Tibial nerve (tissue), 4 donors: ENCODE data around the gene HRK. TPM values are rescaled to one million over a fixed set of nuclear protein-coding genes. Genes with fewer than 3 reads are reported as not detected.

Source experiments
- DNase-seq, 2 donors: peaks; one replicate each; pipeline ENCODE4 v3.0.0-alpha.2; 2019; ENCODE audit warnings: low spot score in 2 of 2
- H3K27ac ChIP-seq, 4 donors: fragments of 200-600 bp; sonication (generic) in 3 of 4; one replicate each; pipeline ENCODE4 v1.5.1; 2017 to 2019; ENCODE audit warnings: mild to moderate bottlenecking in 1 of 4
- H3K27me3 ChIP-seq, 2 donors: fragments of 200-600 bp; sonication (generic) in 1 of 2; one replicate each; pipeline versions ENCODE4 v1.5.1 to v1.6.0; 2017 to 2019
- H3K36me3 ChIP-seq, 3 donors: fragments of 200-600 bp; sonication (generic); one replicate each; pipeline ENCODE4 v1.5.1; 2018 to 2019
- H3K4me1 ChIP-seq, 4 donors: fragments of 200-600 bp; sonication (generic) in 3 of 4; one replicate each; pipeline ENCODE4 v1.5.1; 2017 to 2019
- H3K4me3 ChIP-seq, 4 donors: fragments of 200-600 bp; sonication (generic) in 3 of 4; one replicate each; pipeline ENCODE4 v1.5.1; 2017 to 2019; ENCODE audit warnings: mild to moderate bottlenecking in 1 of 4, moderate library complexity in 1 of 4
- H3K9me3 ChIP-seq, 4 donors: fragments of 200-600 bp; sonication (generic) in 3 of 4; one replicate each; pipeline ENCODE4 v1.5.1; 2017 to 2019
- EP300 ChIP-seq, 2 donors: sonication (generic); formaldehyde crosslinking; IDR thresholded peaks; one replicate each; pipeline ENCODE4 v1.6.1; 2017; ENCODE audit warnings: antibody characterized with exemption in 2 of 2, mild to moderate bottlenecking in 1 of 2
- POLR2A ChIP-seq, 2 donors: fragments of 450-650 bp; IDR thresholded peaks; one replicate each; pipeline ENCODE4 v1.6.1; 2017; ENCODE audit warnings: antibody characterized with exemption in 2 of 2, mild to moderate bottlenecking in 2 of 2, moderate library complexity in 2 of 2
- WGBS, 2 donors: methylation state at CpG; one replicate each; pipeline ENCODE4 v1.1.5; 2018; 5-methylcytosine and 5-hydroxymethylcytosine counted together
- total RNA-seq, 4 donors: library from RNA; depleted of rRNA; stranded (reverse); fragments of >200 nt; gene quantifications; one replicate each; pipeline ENCODE4 v1.1.0, GENCODE V29; 2016
- TF ChIP-seq, protein P1 (sequence below), 5 experiments: fragments of 200-600 bp in 3 of 5; fragments of 450-650 bp in 2 of 5; sonication (generic) in 3 of 5; IDR thresholded peaks; one replicate each; pipeline ENCODE4 v1.5.1; 2016 to 2019; ENCODE audit warnings: antibody characterized with exemption in 5 of 5, mild to moderate bottlenecking in 3 of 5, moderate library complexity in 2 of 5

HRK gene
- total RNA-seq, 4 donors from 2014 or later, result under 0.01 to 0.21 TPM; not detected in 2

- Histone ChIP-seq H3K4me1 (no peaks in the 10 kb centered on the region), H3K4me3 (no peak overlapping the region), H3K27ac (no peak overlapping the region), H3K27me3 (no peaks in the 10 kb centered on the region), H3K36me3 (no peaks in the 10 kb centered on the region), H3K9me3 (no peaks in the 10 kb centered on the region)
- 90% methylated on average over 3 of the region's 3 CpGs for WGBS, 2 donors
- TF ChIP-seq EP300 (IDR thresholded peaks at IDR 0.05), result no peak
- TF ChIP-seq, protein P1, sequence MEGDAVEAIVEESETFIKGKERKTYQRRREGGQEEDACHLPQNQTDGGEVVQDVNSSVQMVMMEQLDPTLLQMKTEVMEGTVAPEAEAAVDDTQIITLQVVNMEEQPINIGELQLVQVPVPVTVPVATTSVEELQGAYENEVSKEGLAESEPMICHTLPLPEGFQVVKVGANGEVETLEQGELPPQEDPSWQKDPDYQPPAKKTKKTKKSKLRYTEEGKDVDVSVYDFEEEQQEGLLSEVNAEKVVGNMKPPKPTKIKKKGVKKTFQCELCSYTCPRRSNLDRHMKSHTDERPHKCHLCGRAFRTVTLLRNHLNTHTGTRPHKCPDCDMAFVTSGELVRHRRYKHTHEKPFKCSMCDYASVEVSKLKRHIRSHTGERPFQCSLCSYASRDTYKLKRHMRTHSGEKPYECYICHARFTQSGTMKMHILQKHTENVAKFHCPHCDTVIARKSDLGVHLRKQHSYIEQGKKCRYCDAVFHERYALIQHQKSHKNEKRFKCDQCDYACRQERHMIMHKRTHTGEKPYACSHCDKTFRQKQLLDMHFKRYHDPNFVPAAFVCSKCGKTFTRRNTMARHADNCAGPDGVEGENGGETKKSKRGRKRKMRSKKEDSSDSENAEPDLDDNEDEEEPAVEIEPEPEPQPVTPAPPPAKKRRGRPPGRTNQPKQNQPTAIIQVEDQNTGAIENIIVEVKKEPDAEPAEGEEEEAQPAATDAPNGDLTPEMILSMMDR (IDR thresholded peaks at IDR 0.05), result no peak
- no peak for TF ChIP-seq POLR2A (IDR thresholded peaks at IDR 0.05)
- DNase-seq, result no peak
Observed at GRCh38 chr12:116839287-116839830, 41.9 kb downstream of the HRK start.

GRCh38 chr12:116838365-116838764 lies 42.9 kb downstream of the HRK start:
- H3K4me1 ChIP-seq, result no peaks in the 10 kb centered on the region
- WGBS, 2 donors, result 90 to 91% methylated on average over 4 of the region's 4 CpGs
- no peak for TF ChIP-seq POLR2A (IDR thresholded peaks at IDR 0.05)
- no peak for TF ChIP-seq EP300 (IDR thresholded peaks at IDR 0.05)
- TF ChIP-seq, protein P1 (IDR thresholded peaks at IDR 0.05), result no peak
- H3K36me3 ChIP-seq, result no peaks in the 10 kb centered on the region
- DNase-seq, result no peak
- no peaks in the 10 kb centered on the region for H3K9me3 ChIP-seq
- H3K27ac ChIP-seq, result no peak overlapping the region
- no peaks in the 10 kb centered on the region for H3K27me3 ChIP-seq
- no peak overlapping the region for H3K4me3 ChIP-seq

GRCh38 chr12:116837097-116837496 lies 44.1 kb downstream of the HRK start:
- H3K36me3 ChIP-seq, result no peaks in the 10 kb centered on the region
- DNase-seq, result no peak
- no peaks in the 10 kb centered on the region for H3K9me3 ChIP-seq
- WGBS, 2 donors, result 72 to 75% methylated on average over 9 of the region's 9 CpGs
- no peaks in the 10 kb centered on the region for H3K27me3 ChIP-seq
- no peak overlapping the region for H3K27ac ChIP-seq
- no peaks in the 10 kb centered on the region for H3K4me1 ChIP-seq
- no peak overlapping the region for H3K4me3 ChIP-seq
- no peak for TF ChIP-seq EP300 (IDR thresholded peaks at IDR 0.05)
- TF ChIP-seq POLR2A (IDR thresholded peaks at IDR 0.05), result no peak
- TF ChIP-seq, protein P1 (IDR thresholded peaks at IDR 0.05), result no peak

- 88 to 96% methylated on average over 1 of the region's 1 CpG for WGBS, 2 donors
- no peaks in the 10 kb centered on the region for H3K4me1 ChIP-seq
- no peaks in the 10 kb centered on the region for H3K9me3 ChIP-seq
- H3K27ac ChIP-seq, result no peak overlapping the region
- DNase-seq, result no peak
- H3K4me3 ChIP-seq, result no peak overlapping the region
- no peaks in the 10 kb centered on the region for H3K27me3 ChIP-seq
- H3K36me3 ChIP-seq, result no peaks in the 10 kb centered on the region
- TF ChIP-seq, protein P1 (IDR thresholded peaks at IDR 0.05), result no peak
- no peak for TF ChIP-seq EP300 (IDR thresholded peaks at IDR 0.05)
- no peak for TF ChIP-seq POLR2A (IDR thresholded peaks at IDR 0.05)
Observed at GRCh38 chr12:116835484-116835883, 45.8 kb downstream of the HRK start.

GRCh38 chr12:116833474-116833873 lies 47.8 kb downstream of the HRK start:
- no peaks in the 10 kb centered on the region for H3K9me3 ChIP-seq
- 83 to 88% methylated on average over 9 to 10 of the region's 10 CpGs for WGBS, 2 donors
- no peaks in the 10 kb centered on the region for H3K27me3 ChIP-seq
- H3K36me3 ChIP-seq, result no peaks in the 10 kb centered on the region
- no peak for DNase-seq
- H3K4me1 ChIP-seq, result no peaks in the 10 kb centered on the region
- TF ChIP-seq EP300 (IDR thresholded peaks at IDR 0.05) (no peak), POLR2A (IDR thresholded peaks at IDR 0.05) (no peak)
- TF ChIP-seq, protein P1 (IDR thresholded peaks at IDR 0.05), result no peak
- no peak overlapping the region for H3K4me3 ChIP-seq
- no peak overlapping the region for H3K27ac ChIP-seq
